ENCODE data around the gene SDK2.
A peak's percentile ranks its signal among the peaks of the same experiment; 100 is the strongest.

Gene SDK2

DNA sequence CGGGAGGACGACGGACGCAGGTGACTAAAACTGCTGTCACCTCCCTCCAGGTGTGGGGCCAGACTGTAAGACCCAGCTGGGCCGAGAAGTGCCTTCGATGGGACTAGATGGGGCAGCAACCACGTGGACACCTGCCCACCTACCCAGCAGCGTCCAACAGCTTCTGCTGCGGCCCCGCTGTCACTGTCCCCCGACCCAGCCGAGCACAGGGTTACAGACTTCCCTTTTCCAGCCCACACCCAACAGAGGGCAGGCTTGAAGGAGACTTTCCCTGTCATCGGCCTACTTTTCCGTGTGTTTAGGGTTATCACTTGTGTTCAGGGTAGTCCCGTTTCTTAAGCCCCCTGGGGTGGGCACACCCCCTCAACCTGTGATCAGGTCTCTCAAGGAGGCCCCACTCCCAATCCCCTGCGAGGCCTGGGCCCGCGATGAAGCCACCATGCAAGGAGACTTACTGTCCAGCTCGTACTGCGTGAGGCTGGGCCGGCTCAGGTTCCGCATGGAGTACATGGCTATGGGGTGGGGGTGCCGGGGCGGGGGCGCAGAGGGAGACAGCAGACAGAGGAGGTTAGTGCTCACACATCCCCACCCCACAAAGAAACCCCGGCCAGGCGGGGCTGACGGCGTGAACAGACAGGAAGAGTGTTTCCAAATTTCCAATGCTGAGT is 263.7 kb downstream of the SDK2 start:
- DNase-seq, result no peak

DNA sequence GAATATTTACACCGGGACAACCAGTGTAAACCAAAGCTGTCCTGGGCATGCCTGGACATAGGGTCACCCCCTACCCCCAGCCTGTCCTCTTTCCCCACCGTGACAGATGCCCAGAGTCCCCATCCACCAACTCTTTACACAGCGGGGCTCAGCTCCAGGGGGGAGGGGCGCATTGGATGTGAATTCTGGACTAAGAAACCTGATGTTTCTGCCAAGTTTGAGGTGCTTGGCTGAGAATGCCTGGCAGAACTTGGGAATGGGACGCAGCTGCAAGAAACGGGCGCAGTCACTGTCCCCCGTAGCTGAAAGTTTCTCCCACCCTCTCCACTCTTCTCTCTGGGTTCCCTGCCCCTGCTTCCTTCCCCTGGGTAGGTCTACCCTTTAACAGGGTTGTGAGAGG is 264.4 kb downstream of the SDK2 start:
- no peak for DNase-seq

DNA sequence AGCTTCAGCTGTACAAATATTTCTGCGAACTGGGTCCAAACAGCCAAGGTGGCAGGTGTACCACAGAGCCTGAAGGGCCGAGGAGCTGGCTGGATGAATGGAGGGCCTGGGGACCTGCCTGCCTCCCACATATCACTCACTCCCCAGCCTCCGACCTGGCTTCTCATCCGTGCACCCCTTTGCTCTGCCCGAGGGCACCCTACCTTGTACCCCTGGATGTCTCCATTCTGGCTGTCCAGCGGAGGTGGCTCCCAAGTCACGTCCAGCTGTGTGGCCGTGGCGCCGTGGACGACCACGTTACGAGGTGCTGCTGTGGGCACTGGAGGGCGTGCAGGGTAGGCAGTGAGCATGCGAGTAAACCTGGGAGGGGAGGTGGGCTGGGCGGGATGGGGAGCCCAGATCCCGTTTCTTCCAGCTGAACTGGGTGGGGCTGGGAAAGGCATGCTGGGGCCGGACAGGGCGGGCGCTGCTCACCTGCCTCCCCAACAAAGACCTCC is 265.2 kb downstream of the SDK2 start:
- DNase-seq, result no peak

DNA sequence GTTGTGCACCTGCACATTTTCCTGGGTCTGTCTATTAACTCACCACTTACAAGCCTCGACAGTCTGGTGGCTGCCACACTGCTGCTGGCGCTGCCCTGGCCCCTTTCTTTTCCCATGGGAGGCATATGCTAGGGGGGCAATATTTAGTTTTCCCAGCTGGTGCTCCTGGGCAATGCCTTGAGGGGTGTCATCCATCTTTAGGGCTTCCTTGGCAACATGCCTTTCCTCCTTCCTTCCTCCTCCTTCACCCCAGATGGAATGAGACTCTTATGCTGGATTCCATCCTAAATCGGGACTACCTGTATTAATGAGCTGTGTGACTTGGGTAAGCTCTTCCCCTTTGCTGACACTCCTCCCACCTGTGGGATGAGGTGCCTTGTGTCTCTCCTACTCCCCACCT is 267.6 kb downstream of the SDK2 start:
- DNase-seq, result no peak

DNA sequence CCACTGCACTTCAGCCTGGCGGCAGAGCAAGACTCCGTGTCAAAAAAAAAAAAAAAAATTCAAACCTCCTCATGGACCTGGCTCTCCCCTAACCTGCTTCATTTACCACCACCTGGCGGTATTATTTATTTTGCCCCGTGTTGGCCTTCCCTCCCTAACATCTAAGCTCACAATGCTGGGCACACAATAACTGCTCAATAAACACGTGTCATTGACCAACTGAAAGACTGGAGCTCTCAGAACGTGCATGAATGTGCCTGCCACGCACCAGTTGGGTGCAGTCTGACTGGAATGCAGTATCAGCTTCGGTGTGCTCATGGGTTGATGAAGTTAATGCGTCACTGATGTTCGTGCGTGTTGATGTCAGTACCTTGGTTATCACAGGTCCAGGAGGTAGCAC is 268.1 kb downstream of the SDK2 start:
- no peak for DNase-seq

DNA sequence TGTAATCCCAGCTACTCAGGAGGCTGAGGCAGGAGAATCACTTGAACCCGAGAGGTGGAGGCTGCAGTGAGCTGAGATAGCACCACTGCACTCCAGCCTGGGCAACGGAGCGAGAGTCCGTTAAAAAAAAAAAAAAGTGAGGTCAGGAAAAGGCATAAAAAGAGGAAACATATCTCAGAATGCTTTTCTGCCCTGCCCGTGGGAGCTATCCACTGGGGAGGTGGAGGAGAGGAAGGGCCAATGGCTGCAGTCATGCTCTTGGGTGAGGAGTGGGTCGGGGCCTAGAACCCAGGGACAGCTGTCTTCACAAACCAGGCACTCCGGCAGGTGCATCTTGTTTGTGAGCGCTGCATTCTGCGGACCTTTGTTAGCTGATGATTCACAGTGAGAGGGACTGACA is 272.4 kb downstream of the SDK2 start:
- DNase-seq, result no peak

DNA sequence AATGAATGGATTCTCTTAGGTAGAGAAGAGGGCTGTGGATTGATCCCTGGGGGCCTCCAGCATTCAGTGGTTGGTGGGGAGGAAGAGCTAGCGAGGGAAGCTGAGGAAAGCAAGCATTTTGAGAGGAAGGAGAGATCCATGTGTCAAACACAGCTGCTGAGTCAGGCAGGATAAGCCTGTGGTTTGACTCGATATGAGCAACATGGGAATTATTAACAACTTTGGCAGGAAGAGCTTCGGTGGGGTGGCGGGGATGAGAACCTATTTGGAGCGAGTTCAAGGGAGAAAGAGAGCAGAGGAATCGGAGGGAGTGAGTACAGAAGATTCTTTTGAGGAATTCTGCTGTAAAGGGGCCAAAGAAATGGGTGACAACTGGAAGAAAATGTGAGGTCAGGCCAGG is 273.0 kb downstream of the SDK2 start:
- DNase-seq, result no peak

DNA sequence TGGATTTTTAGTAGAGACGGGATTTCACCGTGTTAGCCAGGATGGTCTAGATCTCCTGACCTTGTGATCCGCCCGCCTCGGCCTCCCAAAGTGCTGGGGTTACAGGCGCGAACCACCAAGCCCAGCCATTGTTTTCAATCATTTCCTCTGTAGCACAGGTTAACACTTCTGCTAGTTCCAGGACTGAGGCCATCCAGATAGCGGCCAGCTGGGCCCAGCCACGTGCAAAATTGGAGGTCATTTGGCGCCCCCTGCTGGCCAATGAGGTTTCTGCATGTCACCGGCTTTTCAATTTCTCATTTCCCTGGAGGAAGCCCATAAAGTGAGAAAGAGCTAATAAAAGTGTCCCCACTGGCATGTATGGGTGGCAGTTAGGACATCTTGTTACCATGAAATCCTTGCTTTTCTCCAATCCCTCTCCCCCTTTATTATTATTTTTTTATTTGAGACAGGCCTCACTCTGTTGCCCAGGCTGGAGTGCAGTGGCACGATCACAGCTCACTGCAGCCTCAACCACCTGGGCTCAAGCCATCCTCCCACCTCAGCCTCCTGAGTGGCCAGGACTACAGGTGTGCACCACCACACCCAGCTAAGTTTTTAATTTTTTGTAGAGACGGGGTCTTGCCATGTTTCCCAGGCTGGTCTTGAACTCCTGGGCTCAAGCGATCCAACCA is 274.3 kb downstream of the SDK2 start:
- peak; percentile 83 for DNase-seq

DNA sequence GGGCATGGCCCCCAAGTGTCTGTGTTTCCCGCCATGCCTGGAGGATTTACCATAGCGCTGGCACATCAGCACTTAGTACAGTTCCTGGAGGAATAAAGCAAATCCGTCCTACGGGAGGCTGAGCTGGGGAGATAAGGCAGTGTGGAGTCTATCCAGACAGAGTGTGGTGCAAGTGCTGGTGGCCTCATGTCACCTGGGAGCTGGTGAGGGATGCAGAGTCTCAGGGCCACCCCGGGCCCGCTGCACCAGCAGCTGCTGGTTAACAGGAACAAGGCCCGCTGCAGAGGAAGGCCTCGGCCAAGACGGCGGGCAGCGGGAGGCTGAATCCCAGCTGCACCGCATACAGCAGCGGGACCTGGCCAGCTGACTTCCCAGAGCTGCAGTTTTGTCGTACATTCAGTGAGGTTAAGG is 275.1 kb downstream of the SDK2 start:
- DNase-seq, result no peak

DNA sequence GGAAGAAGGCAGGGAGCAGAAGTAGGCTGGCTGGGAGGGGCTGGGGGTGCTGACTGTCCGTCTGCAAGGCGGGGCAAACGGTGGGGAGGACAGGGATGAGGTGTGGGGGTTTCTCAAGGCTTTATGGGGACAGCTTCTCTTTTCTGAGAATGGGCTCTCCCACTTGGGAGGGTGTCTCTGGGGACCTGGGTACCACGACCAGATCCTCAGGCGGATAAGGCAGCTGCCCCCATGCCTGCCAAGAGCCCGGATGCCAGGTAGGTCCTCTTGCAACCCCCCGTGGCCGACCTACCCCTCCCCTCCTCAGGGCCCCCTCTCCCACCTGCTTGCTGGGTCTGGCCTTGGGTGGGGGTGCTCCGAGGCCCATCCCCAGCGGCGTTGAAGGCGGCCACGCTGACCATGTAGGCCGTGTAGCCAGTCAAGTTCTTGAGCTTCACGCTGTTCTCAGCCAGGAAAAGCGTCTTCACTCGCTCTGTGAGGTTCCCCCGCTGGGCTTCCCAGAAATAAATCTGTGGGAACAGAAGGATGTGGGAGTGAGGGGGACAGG is 276.1 kb downstream of the SDK2 start:
- DNase-seq, result no peak

DNA sequence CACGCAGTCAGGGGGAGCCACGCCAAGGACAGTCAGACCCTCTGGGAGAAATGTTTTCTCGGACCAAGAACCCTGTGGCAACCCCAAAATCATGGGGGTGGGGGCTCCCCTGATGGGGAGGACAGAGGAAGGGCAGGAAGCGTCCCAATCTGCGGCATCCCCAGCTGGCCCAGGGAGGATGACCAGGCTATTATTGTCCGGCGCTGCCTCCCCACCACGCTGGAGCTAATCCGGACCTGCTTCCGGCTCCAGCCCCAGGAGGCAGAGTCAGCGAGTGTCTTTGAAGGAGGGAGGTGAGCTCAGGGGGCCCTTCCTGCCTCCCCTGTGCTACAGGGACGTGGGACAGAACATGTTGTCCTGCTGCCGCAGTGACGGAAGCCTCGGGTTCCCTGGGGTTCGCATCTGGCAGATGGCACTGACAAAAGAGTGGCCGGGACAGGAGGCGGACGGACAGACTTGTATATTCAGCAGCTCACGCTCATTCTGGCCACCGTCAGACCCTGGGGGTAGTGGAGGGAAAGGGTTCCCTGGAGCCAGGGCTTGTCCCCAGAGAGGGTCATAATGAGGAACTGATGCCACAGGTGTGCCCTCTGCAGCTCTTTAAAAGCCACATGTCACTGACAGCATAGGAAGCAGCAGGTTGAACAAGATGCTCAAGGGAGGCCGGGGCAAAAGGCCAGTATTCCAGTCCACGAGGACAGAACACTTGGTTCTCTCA is 278.2 kb downstream of the SDK2 start:
- DNase-seq, result no peak

DNA sequence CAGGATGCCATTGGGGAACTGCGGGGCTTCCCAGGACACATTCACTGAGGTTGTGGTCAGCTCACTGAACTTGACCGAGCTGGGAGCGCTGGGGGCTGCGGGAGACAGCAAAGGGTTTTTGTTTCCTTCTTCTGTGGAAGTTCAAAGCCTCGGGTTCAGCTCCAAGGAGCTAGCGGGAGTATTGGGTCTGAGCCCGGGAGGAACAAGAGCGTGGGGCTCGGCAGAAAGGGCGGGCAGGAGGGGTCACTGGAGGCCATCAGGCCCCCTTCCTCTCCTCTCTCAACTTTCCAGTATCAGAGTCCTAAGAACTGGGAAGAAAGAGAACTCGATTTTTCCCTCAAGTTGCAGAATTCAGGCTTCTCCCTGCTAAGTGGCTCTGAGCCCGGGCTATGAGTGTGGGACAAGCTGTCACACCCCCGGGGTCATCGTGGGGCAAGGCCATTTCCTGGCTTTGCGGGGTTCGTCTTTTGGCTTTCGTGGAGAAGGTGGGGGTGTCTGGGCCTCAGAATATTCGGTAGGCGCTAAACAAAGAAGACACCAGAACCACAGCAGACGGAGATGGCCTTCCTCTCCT is 278.9 kb downstream of the SDK2 start:
- no peak for DNase-seq

DNA sequence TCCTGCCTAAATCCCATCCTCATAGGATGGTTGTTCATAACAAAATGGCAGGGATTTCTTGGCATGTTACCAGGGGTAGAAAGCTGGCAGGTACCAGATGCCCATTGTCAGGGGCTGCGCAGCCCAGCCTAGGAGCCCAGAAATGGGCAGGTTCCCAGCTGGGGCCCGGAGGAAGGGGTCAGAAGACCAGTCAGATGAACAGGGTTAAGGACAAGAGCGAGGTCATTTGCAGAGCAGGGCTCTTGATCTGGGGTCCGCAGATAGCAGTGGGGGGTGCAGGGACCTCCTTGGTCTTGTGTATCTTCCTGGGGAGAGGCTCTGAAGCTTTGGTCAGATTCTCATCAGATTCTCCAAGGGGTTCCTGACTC is 280.1 kb downstream of the SDK2 start:
- no peak for DNase-seq

DNA sequence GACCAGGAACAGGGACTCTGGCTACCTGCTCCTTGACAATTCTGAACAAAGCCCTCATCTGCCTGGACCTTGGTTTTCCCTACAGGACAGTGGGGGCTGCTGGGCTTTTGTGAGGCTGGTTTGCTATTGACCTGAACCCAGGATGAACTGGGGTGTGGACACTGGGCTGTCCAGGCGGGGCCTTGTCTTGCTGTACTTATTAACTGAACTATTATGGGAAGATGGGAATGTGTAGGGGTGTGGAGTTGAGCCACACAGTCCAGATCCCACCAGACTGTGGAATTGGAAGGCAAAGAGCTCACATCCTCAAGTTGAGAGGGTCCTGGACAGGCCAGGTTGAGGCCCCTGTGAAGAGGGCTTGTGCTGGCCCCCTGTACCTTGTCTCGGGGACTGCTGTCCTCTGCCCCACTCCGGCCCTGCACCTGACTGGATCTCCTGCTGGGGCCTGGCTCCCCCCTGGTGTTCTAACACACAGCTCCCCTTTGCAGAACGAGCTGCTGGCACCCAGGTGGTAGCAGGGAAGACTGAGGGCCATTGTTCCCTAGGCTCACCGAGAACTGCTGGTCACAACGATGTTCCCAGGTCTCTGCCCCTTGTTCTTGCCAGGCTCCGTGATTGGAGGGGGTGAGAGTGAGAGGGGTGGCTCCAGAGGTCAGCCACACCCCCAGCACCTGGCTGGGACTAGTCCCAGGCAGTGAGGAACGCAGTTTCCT is 280.6 kb downstream of the SDK2 start:
- no peak for DNase-seq

DNA sequence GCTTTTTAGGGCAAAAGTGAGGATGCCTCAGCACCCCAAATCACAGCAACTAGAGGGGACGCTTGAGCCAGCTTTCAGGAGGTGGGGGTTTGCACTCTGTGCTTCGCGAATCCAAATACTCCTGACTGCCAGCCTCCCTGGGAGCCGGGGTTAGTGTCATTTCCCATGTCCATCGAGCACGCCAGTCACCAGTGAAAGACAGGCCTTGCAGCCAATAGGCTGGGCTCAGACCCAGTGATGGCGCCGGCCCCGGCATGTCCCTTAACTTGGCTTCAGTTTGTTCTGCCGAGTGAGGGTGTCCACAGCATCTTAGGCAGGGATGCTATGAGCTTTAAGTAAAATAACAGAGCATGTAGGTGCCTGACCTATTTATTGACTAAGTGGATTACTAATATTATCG is 281.5 kb downstream of the SDK2 start:
- no peak for DNase-seq

DNA sequence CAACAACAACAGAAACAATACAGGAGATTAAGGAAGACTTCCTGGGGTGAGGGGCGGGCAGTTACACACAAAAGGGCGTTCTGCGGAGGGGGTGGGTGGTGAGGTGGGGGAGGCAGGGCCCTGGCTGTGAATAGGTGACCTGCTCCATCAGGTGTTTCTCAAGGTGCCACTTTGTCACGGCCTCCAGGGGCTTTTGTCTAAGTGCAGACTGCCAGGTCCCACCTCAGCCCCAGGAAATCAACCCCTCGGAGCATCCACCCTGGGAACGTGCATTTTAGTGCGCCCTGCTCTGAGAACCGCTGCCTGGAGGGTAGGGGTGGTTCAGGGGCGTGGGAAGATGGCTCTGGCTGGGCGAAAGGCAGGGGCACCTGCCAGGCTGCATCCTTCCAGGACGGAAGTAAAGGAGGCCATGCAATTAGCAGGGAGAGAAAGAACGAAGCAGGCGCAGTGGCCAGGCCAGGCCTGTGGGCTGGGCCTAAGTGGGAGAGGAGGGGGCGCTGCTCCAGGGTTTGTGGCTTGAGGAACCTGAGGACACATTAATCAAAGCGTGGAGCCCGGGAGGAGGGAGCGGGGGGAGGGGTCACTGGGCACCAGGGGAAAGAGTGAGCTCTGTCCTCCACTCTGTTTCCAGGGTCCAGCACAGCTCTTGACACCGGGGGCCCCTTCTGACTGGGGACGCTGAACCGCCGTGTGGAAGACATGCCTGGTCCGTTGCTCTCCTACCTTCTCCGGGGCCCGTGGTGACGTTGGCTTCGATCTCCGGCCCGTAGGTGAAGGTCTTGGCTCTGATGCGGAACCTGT is 283.1 kb downstream of the SDK2 start:
- DNase-seq, result no peak

DNA sequence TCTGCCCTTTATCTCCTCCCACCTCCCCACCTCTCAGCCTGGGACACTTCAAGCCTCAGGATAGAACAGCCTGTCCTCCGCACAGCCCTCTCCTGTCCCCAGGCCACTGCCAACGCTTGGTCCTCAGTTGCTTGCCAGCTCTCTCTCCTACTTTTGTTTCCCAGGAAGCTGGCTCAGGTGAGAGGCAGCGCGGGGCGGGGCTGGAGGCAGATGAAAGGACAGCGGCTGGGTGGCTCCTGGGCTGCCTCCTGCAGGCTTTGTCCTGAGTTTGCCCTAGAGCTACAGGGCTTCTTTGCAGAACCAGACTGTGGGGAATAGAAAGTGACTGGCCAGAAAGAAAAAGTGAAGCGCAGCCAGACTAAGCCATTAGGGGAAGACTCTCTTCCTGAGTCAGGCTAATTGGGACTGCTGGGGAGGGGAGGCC is 284.2 kb downstream of the SDK2 start:
- no peak for DNase-seq

DNA sequence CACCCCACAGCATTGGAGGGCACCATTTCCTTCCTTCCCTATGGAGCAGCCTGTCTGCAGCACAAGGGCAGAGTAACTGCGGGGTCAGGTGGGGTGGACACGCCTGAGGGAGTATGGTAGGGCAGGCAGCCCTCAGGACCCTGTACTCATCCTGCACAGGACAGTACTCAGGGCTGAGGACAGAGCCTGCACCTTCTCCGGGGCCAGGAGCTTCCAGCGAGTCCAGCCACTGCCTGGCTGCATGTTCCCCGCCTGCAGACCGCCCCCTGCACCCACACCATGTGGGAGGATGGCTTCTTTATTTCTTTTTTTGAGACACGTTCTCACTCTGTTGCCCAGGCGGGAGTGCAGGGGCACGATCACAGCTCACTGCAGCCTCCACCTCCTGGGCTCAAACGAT is 284.9 kb downstream of the SDK2 start:
- no peak for DNase-seq

DNA sequence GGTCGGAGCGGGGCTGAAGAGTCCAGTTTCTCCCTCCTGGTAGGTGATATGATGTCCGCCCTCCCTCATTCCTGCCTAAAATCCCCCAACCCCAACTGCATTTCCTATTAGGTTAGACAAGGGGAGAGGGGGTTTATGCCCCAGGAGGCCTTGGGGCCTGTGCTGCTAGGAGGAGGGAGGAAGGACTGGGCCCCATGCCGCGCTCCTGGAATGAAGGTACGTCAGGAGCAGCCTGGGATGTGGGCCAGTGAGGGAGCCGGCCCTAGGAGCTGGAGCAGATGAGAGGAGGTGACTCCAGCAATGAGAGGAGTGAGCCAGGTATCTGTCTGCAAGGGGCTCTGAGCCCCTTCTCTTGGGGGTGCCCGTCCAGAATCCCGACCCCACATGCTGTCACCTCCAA is 285.6 kb downstream of the SDK2 start:
- DNase-seq, result no peak

DNA sequence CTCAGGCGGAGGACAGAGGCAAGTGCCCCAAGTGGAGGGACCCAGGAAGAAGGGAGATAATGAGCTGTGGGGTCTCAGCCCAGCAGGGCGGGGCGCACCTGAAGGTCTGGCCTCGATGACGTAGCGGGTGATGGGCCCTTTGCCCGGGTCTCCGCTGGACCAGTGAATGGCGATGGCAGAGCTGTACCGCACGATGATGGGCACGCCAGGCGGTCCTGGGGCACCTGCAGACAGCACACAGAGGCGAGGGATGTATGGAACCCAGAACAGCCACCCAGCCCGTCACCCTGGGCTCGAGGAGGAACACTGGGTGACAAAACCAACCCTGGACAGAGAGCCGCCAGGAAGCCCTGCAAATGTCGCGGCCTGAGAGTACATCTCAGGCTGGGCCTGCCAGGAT is 286.3 kb downstream of the SDK2 start:
- no peak for DNase-seq

DNA sequence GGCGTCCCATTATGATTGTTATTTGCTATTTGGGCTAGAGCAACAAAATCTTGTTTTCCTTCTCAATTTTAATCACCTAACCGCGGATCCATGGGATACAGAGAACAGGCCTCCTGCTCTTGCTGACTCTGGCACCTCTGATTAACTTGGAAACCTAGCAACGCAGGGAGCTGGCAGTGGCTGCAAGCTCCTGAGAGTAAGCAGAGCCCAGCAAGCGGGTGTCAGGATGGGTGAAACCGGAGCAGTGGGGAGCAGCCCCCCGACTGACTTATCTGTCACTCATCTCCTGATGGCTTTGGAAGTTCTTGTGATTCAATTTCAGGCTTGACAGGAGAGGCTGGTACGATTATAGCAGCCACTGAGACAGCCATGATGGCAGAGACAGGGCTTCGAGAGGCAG is 286.9 kb downstream of the SDK2 start:
- DNase-seq, result no peak

DNA sequence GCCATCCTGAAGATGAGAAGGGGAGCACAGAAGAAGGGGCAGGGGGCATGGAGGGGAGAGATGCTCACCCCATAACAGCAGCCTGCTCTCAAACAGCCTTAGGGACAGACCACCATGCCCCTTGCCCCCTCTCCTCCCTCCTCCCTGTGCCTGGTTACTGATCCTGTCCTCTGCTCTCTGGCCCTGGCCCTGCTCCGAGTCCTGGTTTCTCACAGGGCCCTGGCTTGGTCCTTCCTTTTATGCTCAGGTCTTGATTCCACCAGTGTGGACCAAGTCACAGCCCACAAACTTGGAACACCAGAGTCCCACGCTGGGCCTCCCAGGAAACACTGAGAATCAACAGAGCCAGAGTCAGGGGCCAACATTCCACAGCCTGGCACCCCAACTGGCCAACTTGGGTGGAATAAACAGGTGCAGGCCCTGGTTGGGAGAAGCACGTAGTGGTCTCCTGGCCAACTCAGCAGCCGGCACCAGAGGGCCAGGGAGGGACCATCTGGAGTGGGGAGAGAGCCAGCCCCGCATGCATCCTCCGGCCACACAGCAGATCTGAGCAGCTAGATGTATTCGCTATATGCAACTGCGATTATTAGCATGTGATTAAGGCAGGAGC is 287.6 kb downstream of the SDK2 start:
- no peak for DNase-seq

Data from CD4-positive, alpha-beta T cell treated with Interleukin-17A for 4 hours (primary cell).